Kidney glomerular epithelial cell (primary cell): ENCODE data around the gene PSMD13.

Experiments
- DNase-seq: peaks from one replicate; lab custom pipeline; 2025; lab: John Stamatoyannopoulos, UW

The PSMD13 gene

DNA sequence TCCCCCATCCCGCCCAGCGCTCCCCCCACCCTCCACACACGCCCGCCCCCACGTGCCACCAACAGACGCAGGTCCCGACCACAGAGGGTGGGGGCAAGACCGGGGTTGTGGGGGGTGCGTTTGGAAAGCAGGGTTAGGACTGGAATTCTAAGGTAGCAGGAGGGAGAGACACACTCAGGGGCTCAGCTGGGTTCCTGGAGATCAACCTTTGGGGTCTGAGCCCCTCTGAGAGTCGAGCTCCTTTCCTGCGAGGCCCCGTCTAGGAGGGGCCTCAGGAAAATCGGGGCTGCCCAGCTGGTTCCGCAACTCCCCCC lies 52.6 kb downstream of the PSMD13 start:
- no peak for DNase-seq

DNA sequence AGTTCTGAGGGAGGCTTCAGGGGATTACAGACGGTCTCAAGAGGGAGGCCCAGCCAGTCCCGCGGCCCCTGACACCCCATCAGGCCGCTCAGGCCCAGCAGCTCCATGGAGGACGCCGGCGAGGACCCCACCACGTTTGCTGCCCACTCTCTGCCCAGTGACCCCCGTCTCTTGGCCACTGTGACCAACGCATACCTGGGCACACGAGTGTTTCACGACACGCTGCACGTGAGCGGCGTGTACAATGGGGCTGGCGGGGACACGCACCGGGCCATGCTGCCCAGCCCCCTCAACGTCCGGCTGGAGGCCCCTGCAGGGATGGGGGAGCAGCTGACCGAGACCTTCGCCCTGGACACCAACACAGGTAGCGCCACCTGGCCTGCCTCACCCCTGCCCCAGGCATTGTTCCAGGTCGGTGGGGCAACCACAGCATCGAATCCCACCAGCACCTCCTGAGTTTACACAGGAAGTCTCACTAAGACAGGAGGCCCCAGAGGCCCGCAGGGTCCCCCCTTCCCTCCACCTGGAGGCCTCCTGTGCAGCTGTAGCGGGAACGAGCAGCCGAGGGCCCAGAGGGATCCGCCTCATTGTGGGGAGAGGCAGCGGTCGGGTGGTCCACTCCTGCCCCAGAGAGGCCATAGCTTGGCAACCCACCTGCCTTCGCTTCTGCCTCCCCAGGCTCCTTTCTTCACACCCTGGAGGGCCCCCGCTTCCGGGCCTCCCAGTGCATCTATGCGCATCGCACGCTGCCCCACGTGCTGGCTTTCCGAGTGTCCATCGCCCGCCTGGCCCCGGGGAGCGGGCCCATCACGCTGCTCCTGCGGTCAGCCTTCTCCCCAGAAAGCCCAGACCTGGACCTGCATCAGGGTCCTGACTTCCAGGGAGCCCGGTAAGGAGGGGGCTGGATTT lies 53.2 kb downstream of the PSMD13 start:
- DNase-seq = no peak

DNA sequence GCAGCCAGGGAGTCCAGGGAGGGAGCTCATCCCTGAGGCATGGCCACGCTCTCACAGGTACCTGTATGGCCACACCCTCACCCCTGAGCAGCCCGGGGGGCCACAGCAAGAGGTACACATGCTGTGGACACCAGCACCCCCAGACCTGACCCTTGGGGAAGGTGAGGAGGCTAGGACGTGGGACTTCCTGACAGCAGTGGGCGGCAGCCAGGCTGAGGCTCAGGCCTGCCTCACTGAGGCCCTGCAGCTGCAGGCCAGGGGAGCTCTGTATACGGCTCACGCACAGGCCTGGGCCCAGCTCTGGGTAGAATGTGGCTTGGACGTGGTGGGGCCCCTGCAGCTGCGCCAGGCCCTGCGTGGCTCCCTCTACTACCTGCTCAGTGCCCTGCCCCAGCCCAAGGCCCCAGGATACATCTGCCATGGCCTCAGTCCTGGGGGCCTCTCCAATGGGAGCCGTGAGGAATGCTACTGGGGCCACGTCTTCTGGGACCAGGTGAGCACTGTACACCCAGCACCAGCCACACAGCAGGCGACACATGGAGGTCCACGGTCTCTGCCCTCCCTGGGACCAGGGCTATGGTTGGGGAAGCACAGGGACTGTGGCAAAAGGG lies 54.0 kb downstream of the PSMD13 start:
- no peak for DNase-seq

DNA sequence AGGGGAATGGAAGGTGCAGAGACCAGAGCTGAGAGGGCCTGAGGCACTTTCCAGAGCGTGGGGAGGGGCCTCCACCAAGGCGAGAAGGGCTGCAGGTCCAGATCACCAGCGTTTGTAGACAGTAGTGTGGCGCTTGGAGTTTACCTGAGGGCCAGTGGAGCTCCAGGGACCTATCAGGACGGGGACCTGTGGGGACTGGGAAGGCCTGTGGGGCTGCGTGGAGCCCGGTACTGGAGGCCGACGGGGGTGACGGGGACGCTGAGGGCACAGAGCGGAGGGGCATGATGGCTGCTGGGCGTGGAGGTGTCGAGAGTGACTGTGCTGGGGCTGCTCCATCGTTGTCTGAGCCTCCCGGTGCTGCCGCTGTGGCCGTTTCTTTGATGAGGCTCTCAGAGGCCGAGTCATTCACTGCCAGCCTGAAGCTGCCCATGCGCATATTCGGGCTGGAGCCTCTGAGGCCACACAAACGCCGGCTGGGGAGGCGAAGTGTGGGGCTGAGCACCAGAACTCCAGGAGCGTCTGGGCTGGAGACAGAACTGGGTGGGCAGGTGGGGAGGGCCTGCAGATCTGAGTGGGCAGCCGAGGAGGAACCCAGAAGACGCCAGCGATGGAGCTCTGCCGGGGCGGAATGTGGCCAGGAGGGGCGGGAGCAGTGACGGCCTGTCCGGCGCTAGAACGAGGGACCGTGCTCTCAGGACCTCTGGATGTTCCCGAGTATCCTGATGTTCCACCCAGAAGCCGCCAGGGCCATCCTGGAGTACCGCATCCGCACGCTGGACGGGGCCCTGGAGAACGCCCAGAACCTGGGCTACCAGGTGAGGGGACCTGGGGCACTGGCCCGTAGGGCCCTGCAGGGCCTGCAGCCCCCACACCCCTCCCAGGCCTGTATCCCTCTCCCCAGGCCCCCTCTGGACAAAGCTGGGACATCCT lies 54.8 kb downstream of the PSMD13 start:
- no peak for DNase-seq

DNA sequence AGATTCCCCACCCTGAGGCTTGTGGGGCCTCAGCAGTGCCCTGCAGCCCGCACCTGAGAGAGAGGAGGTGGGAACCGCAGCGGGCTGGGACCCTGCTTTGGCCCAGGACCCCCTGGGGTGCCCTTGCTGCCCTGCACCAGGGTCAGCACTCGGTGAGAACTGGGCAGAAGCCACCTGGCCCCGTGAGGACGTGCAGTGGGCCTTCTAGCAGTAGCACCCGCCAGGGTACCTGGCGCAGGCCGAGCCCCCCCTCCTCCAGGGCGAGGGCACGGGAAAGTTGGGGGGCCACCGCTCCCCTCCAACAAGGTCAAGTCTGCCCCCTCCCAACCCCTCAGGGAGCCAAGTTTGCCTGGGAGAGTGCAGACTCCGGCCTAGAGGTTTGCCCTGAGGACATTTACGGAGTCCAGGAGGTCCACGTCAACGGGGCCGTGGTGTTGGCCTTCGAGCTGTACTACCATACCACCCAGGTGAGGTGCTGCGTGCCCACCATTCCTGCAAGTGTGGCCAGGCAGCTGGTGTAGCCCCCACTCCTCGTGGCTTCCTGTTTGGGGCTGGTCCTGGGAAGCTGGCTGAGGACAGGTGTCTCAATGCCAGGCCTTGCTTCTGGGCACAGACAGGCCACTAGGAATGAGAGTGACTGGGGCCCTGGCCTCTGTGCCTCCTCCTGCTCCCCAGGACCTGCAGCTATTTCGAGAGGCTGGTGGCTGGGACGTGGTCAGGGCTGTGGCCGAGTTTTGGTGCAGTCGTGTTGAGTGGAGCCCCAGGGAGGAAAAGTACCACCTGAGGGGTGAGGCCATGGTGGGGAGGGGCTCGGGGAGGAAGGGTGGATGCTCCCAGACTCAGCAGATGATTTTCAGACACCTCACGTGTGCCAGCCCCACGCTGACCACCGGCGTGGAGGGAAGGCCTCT lies 55.7 kb downstream of the PSMD13 start:
- DNase-seq = no peak

DNA sequence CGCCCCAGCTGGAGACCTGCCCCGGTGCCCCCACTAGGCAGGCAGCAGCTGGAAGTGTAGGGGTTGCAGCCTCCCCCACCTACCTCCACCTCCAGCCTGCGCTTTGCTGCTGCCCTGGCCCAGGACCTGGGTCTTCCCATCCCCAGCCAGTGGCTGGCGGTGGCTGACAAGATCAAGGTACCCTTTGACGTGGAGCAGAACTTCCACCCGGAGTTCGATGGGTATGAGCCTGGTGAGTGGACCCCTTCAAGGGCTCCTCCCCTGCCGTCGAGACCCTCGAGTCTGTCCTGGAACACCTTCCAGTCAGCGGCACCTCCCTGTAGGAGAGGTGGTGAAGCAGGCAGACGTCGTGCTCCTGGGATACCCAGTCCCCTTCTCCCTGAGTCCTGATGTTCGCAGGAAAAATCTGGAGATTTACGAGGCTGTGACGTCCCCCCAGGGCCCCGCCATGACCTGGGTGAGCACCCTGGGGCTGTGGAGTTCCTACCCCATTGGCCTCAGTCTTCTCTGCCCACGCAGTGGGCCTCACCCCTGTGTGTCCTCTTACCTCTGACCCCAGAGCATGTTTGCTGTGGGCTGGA lies 56.6 kb downstream of the PSMD13 start:
- DNase-seq = no peak

DNA sequence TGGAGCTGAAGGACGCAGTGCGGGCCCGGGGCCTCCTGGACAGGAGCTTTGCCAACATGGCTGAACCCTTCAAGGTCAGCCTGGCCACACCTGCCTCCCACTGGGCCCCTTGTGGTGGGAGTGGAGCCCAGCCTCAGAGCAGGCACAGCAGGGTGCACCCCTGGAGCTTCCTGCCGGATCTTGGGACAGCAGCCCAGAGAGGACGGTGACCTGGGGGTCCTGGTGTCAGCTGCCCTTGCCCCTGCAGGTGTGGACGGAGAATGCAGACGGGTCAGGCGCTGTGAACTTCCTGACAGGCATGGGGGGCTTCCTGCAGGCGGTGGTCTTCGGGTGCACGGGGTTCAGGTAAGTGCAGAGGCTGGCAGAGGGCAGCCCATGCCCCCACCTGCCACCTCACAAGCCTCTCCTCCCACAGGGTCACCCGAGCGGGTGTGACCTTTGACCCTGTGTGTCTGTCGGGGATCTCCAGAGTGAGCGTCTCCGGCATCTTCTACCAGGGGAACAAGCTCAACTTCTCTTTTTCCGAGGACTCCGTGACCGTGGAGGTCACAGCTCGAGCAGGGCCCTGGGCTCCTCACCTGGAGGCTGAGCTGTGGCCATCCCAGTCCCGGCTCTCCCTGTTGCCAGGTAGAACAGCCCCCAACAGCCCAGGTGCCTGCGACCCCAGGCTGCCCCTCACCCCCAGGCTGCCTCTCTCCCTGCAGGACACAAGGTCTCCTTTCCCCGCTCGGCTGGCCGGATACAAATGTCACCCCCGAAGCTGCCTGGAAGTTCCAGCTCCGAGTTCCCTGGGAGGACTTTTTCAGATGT lies 57.3 kb downstream of the PSMD13 start:
- DNase-seq = no peak

DNA sequence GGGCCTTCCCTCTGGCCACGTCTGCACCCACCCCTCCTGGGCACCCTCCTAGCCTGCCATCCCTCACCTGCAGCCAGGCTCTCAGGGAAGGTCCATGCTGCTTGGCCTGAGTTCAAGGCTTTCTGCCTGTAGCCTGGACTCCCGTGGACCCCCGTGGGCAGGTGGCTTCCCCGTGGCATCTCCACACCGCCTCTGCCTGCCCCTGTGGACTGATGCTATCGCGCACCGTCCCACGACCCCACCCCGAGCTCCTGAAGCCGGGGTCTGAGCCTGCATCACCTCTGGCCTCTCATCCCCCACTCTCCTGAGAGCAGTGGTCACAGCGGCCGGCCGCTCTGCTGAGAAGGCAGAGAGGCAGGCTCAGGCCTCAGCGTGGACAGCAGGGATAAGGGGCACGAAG lies 58.0 kb downstream of the PSMD13 start:
- DNase-seq = no peak

DNA sequence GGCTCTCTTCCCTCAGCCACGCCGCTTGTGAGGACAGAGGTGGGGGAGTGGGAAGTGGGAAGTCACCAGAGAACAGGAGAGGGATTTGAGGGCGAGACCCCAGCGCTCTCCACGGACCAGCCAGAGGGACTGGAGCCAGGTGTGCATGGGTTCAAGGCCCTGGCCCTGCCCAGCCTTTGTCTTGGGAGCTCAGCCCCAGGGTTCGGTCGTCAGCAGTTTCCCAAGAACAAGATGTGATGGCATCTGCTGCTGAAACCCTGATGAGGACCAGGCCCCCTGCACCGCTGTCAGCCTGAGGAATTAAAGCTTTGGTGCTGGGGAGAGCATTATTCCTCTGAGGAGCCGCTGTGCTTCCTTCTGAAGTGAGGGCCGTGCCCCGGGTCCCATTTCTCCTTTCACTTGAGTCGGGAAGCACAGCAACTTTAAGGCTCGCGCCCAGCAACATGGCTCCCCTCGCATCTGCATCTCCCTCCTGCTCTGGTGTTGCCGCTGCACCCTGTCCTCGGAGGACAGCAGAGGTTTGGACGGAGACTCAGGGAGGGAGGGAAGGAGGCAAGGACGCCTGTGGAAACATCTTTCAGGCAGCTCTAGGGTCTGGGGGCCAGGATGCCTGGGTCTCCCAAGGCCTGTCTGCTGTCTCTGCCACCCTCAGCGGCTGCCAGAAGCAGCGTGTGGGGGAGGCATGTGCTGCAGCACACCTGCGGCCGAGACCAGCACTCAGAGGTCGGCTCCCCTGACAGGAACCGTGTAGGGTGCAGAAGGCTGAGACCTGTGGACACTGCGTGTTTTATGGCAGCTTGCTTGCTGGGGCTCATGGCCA lies 58.8 kb downstream of the PSMD13 start:
- DNase-seq = no peak

DNA sequence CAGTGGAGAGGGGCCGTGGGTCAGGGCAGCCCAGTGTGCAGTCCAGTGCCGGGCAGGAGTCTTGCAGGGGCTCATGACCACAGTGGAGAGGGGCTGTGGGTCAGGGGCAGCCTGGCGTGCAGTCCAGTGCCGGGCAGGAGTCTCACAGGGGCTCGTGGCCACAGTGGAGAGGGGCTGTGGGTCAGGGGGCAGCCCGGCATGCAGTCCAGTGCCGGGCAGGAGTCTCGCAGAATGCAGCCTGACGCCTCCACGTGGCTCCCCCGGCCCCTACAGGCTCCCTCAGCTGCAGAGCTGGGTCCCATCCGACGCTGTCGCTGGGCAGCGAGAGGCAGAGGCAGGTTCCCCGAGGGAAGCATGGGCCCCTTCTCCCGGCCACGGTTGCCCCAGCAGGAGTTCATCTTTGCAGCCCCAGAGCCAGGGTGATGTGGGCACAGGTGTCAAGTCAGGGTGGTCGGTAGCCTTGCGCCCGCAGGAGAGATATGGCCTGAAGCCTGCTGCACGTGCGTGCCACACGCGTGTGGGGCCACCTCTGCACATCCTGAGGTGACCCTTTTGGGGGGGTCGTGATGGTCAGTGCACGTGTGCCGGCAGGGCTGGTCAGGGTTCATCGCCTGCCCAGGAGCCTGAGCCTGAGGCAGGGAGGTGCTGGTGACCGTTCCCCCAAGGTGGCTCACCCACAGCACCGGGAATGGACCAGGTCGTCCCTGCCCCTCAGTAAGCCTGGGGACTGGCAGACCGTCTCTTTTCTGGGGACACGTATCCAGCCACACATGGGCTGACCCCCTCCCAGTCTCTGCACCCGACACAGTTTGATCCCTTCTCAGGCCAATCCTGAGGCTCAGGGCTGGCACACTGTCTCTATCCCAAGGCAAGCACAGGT lies 59.6 kb downstream of the PSMD13 start:
- no peak for DNase-seq

DNA sequence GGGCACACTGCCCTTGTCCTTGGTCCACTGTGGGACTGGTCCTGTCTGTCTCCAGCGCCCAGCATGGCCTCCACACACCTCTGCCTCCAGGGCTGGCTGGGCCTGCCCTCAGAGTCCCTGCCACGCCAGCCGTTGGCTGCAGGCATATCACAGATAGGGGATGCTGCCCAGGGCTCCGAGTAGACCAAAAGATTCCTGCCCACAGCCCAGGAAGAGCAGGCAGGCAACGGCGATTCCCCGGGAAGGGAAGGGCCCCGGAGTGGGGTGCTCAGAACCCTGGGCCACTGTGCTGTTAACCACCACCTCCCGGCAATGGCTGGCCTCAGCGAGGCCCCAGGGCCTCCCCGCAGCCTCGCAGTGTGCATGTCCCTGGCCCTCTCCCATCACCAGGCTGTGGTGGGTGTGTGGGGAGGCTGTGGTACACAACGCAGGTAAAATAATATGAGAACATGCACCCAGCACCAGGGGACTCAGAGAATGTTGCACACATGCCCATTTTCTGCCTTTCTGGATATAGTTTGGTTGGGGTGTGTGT lies 60.3 kb downstream of the PSMD13 start:
- no peak for DNase-seq

DNA sequence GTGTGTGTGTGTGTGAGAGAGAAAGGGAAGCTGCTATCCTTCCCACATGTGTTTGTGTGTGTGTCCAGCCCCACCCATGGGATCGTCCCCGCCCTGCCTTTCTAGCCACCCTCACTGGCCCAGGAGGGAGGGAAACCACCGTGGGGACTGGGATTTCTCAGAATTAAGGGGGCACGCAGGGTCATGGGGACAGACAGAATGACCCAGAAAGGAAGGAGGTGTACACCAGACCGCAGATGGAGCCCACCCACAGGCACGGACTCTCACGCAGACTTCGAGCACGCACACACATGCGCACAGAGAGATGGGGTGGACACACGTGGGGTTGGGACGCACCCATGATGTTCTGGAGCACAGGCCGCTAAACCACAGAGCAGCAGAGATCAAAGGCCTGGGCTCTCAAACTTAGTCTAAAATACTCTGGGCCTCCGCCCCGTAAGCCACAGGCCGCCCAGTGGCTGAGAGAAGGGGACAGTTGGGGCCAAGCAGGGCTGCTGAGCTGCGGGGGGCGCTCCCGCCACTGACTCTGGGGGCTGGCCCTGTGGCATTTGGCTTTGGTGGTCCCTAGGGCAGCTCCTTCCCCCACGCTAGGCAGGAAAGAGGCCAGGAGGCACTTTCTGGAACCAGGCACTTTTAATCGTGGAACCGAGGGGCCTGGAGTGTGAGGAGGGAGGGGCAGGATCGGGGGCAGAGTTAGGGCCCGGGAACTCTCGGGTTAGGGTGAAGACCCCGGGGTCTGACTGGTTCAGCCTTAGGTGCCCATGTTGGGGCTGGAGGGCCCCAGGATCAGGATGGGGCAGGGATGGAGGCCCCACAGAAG lies 61.0 kb downstream of the PSMD13 start:
- no peak for DNase-seq

DNA sequence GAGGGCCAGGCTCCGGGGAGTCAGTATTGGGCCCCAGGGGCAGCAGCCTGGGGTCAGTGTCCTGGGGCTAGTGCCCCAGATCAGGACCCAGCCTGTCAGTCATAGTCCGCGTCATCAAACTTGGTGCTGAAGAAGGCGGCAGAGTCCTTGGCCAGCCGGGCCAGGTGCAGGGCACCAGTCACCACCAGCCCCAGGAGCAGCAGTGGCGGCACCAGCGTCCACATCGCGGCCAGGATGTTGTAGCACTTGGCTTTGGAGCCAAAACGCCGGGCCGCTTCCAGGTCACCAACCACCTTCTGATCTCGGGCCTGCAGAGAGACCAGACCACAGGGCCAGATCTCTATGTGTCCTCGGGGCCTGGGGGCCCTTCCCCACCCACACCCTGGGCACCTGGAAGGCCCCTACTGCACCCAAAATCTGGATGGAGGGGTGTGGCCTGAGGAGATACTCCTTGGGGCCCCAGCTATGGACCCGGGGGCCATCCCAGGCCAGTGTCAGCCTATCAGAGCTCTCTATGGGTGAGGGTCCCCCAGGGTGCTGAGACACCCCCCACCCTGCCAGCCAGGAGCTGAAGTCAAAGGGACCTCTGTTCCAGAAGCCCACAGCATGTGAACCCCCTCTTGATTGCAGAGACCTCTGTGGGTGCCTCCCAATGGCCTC lies 61.8 kb downstream of the PSMD13 start:
- no peak for DNase-seq

DNA sequence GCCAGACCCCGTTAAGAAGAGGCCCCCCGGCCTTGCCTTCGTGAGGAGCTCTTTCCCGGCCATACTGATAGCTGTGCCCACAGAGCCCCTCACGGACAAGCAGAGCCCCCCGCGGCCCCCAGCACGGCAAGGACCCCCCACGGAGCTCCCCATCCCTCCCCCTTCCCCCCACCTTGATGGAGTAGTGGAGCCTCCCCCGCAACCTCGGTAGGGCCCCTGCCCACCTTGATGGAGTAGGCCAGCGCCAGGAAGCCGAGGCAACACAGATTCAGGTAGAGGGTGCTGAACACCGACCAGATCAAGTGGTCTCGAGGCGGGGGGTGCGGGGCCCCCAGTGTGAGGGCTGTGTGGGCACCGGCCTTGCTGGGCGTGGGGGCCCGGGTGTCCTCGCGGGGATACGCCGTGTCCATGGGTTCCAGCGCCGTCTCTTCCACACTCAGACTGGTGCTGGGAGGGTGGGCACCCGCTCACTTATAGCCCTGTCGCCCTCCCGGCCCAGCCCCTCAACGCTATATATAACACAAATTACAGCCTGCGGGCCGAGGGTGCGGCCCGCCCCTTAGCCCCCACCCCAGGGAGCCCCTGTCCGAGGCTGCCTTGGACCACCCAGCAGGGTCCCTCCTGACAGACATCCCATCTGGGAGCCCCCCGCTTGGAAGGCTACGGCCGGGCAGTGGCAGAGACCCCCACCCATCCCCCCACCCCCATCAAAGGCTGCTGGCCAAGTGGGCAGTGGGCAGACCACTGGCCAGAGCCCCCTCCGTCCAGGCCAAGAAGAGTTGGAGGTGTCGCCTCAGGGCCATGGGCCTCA lies 62.5 kb downstream of the PSMD13 start, which contains the start of gene IFITM5:
IFITM5 (minus strand) TSS at position 446 of the 811 bp plus-strand sequence; CDS start at position 410, 36 bp downstream.
- DNase-seq = no peak

DNA sequence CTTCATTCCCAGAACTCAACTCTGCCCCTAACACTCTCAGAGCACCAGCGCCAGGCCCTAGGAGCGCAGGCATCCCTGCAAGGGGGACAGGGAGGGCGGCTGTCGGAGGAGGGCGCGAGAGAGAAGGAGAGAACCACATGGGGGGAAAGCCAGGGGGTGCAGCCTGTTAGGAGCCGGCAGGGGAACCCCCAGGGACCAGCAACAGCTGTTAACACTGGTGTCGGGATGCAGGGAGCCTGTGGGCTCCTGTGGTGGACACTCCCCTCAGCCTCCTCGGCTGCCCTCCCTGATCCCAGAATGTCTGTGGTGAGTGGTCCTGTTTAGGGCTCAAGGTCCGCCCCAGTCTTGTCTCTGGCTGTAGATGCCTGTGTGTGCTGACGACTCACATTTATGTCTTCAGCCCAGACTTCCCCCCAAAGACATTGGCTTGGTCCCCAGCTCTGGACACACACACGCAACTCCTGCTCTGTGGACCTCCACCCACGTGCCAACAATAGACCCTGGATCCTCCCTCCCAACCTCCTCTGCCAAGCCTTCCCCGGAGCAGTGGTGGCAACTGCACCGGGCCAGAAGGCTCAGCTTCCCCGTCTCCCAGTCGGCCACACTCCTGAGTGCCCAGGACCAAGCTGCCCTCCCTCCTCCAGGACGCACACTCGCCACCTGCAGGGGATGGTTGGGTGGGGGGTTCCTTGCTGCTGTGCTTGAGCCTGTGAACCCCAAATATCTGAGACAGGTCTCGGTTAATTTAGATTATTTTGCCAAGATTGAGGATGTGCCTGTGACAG lies 63.4 kb downstream of the PSMD13 start:
- no peak for DNase-seq
